HL-60 (cell line): ENCODE measurements around the gene PRSS48.

Experiments used
- CTCF ChIP-seq: IDR thresholded peaks from one replicate; pipeline ENCODE4 v1.5.1; 2011; ENCODE audit warnings: low read length, control low read depth, inconsistent platforms; ENCODE audit not compliant: insufficient read depth
- GABPA ChIP-seq: IDR thresholded peaks from 2 replicates; pipeline ENCODE4 v1.6.1; 2012; ENCODE audit warnings: low read depth
- POLR2AphosphoS5 ChIP-seq: IDR thresholded peaks from 2 replicates; pipeline ENCODE4 v1.6.1; 2012; ENCODE audit warnings: low read depth
- REST ChIP-seq: IDR thresholded peaks from 2 replicates; pipeline ENCODE4 v1.6.1; 2012; ENCODE audit warnings: low read depth; ENCODE audit not compliant: insufficient replicate concordance
- SPI1 ChIP-seq: IDR thresholded peaks from 2 replicates; pipeline ENCODE4 v1.6.1; 2012; ENCODE audit warnings: low read depth, mild to moderate bottlenecking, borderline replicate concordance

- TF ChIP-seq POLR2AphosphoS5 (no peak), CTCF (no peak), REST (no peak), GABPA (no peak), SPI1 (no peak)
Observed at GRCh38 chr4:151227172-151227571, 49.8 kb upstream of the PRSS48 start.
